ENCODE data around the gene GRIA2. TPM values are rescaled to one million over a fixed set of nuclear protein-coding genes. Genes with fewer than 3 reads are reported as not detected.
A peak's percentile ranks its signal among the peaks of the same experiment; 100 is the strongest.
"Not testable (repeated sequence)": the region's sequence is repeated elsewhere in the genome, so short reads cannot be mapped to it uniquely, and the experiment has no call there.

The GRIA2 gene
- total RNA-seq, 1 experiment from 2014 or later = 0.29 TPM

GRCh38 chr4:157242871-157243270 is 22.3 kb downstream of the GRIA2 start:
- in situ Hi-C loops (cut with HindIII; ENCODE audit: low pct_unique_long_range_greater_than_20kb, low sequenced_read_pairs) = no loop called here
- DNase-seq (ENCODE audit: low read depth, low spot score) = no peak

GRCh38 chr4:157244348-157244747 is 23.8 kb downstream of the GRIA2 start:
- in situ Hi-C loops (cut with HindIII; ENCODE audit: low pct_unique_long_range_greater_than_20kb, low sequenced_read_pairs) = no loop called here
- DNase-seq (ENCODE audit: low read depth, low spot score) = no peak

- DNase-seq (ENCODE audit: low read depth, low spot score) = no peak
- in situ Hi-C loops (cut with HindIII; ENCODE audit: low pct_unique_long_range_greater_than_20kb, low sequenced_read_pairs) = no loop called here
Measured at GRCh38 chr4:157245351-157245750, 24.8 kb downstream of the GRIA2 start.

- in situ Hi-C loops (cut with HindIII; ENCODE audit: low pct_unique_long_range_greater_than_20kb, low sequenced_read_pairs) = no loop called here
- no peak for DNase-seq (ENCODE audit: low read depth, low spot score)
Measured at GRCh38 chr4:157246964-157247363, 26.4 kb downstream of the GRIA2 start.

- DNase-seq (ENCODE audit: low read depth, low spot score); in situ Hi-C loops (cut with HindIII; ENCODE audit: low pct_unique_long_range_greater_than_20kb, low sequenced_read_pairs): not testable (repeated sequence)
Measured at GRCh38 chr4:157258165-157258564, 37.6 kb downstream of the GRIA2 start.

GRCh38 chr4:157265281-157265680 is 44.8 kb downstream of the GRIA2 start:
- DNase-seq (ENCODE audit: low read depth, low spot score) = no peak
- in situ Hi-C loops (cut with HindIII; ENCODE audit: low pct_unique_long_range_greater_than_20kb, low sequenced_read_pairs) = no loop called here

- in situ Hi-C loops (cut with HindIII; ENCODE audit: low pct_unique_long_range_greater_than_20kb, low sequenced_read_pairs) = no loop called here
- no peak for DNase-seq (ENCODE audit: low read depth, low spot score)
Measured at GRCh38 chr4:157270108-157270507, 49.6 kb downstream of the GRIA2 start.

GRCh38 chr4:157270552-157270951 is 50.0 kb downstream of the GRIA2 start:
- no peak for DNase-seq (ENCODE audit: low read depth, low spot score)
- in situ Hi-C loops (cut with HindIII; ENCODE audit: low pct_unique_long_range_greater_than_20kb, low sequenced_read_pairs) = no loop called here

- no peak for DNase-seq (ENCODE audit: low read depth, low spot score)
- in situ Hi-C loops (cut with HindIII; ENCODE audit: low pct_unique_long_range_greater_than_20kb, low sequenced_read_pairs) = no loop called here
Measured at GRCh38 chr4:157271166-157271869, 50.8 kb downstream of the GRIA2 start.

- in situ Hi-C loops (cut with HindIII; ENCODE audit: low pct_unique_long_range_greater_than_20kb, low sequenced_read_pairs) = no loop called here
- no peak for DNase-seq (ENCODE audit: low read depth, low spot score)
Measured at GRCh38 chr4:157280673-157281072, 60.1 kb downstream of the GRIA2 start.

- in situ Hi-C loops (cut with HindIII; ENCODE audit: low pct_unique_long_range_greater_than_20kb, low sequenced_read_pairs) = no loop called here
- no peak for DNase-seq (ENCODE audit: low read depth, low spot score)
Measured at GRCh38 chr4:157282019-157282418, 61.5 kb downstream of the GRIA2 start.

GRCh38 chr4:157287445-157287844 is 66.9 kb downstream of the GRIA2 start:
- no peak for DNase-seq (ENCODE audit: low read depth, low spot score)
- in situ Hi-C loops (cut with HindIII; ENCODE audit: low pct_unique_long_range_greater_than_20kb, low sequenced_read_pairs) = no loop called here

GRCh38 chr4:157290622-157291021 is 70.1 kb downstream of the GRIA2 start:
- in situ Hi-C loops (cut with HindIII; ENCODE audit: low pct_unique_long_range_greater_than_20kb, low sequenced_read_pairs) = no loop called here
- DNase-seq (ENCODE audit: low read depth, low spot score) = no peak

- DNase-seq (ENCODE audit: low read depth, low spot score) = peak; percentile 46
- in situ Hi-C loops (cut with HindIII; ENCODE audit: low pct_unique_long_range_greater_than_20kb, low sequenced_read_pairs) = no loop called here
Measured at GRCh38 chr4:157291071-157291470, 70.5 kb downstream of the GRIA2 start.

- no peak for DNase-seq (ENCODE audit: low read depth, low spot score)
- in situ Hi-C loops (cut with HindIII; ENCODE audit: low pct_unique_long_range_greater_than_20kb, low sequenced_read_pairs) = no loop called here
Measured at GRCh38 chr4:157293673-157294072, 73.1 kb downstream of the GRIA2 start.

GRCh38 chr4:157294575-157294974 is 74.0 kb downstream of the GRIA2 start:
- no peak for DNase-seq (ENCODE audit: low read depth, low spot score)
- in situ Hi-C loops (cut with HindIII; ENCODE audit: low pct_unique_long_range_greater_than_20kb, low sequenced_read_pairs) = no loop called here

- DNase-seq (ENCODE audit: low read depth, low spot score) = no peak
- in situ Hi-C loops (cut with HindIII; ENCODE audit: low pct_unique_long_range_greater_than_20kb, low sequenced_read_pairs) = no loop called here
Measured at GRCh38 chr4:157300701-157301100, 80.2 kb downstream of the GRIA2 start.

- no peak for DNase-seq (ENCODE audit: low read depth, low spot score)
- in situ Hi-C loops (cut with HindIII; ENCODE audit: low pct_unique_long_range_greater_than_20kb, low sequenced_read_pairs) = no loop called here
Measured at GRCh38 chr4:157303471-157303960, 83.0 kb downstream of the GRIA2 start.

- in situ Hi-C loops (cut with HindIII; ENCODE audit: low pct_unique_long_range_greater_than_20kb, low sequenced_read_pairs) = no loop called here
- DNase-seq (ENCODE audit: low read depth, low spot score) = no peak
Measured at GRCh38 chr4:157304769-157305168, 84.2 kb downstream of the GRIA2 start.

- in situ Hi-C loops (cut with HindIII; ENCODE audit: low pct_unique_long_range_greater_than_20kb, low sequenced_read_pairs) = no loop called here
Measured at GRCh38 chr4:157312702-157313101, 92.2 kb downstream of the GRIA2 start.

More at GRCh38 chr4:157312702-157313101, 92.2 kb downstream of the GRIA2 start:
- no peak for DNase-seq (ENCODE audit: low read depth, low spot score)
